CD4-positive, alpha-beta T cell treated with Interleukin-4 for 1 hour (primary cell): ENCODE measurements around the gene THRAP3.
"Not testable (repeated sequence)": the region's sequence is repeated elsewhere in the genome, so short reads cannot be mapped to it uniquely, and the experiment has no call there.

Experiments used
- DNase-seq, 2 donors: peaks; one replicate each; pipeline ENCODE4 v3.0.0-alpha.2; 2020 to 2022

THRAP3 gene

DNA sequence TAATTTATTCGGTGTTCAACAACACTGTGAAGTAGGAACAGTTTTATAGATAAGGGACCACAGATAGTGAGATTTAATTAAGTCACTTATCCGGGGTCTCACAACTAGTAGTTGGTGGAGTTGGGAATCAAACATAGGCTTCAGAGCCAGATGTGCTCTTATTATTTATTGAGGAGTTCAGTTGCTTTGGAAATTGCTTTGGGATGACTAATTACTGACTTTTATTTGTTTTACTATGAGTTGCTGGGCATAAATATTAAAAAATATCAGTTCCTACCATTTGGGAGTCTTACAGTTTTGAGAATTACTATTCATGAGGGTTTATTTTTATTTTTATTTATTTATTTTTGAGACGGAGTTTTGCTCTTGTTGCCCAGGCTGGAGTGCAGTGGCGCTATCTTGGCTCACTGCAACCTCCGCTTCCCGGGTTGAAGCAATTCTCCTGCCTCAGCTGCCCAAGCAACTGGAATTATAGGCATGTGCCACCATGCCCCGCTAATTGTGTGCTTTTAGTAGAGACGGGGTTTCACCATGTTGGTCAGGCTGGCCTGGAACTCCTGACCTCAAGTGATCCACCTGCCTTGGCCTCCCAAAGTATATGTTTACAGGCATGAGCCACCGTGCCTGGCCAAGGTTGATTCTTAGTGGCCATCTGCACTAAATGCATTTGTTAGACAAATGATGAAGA lies 27.7 kb downstream of the THRAP3 start:
- no peak for DNase-seq

DNA sequence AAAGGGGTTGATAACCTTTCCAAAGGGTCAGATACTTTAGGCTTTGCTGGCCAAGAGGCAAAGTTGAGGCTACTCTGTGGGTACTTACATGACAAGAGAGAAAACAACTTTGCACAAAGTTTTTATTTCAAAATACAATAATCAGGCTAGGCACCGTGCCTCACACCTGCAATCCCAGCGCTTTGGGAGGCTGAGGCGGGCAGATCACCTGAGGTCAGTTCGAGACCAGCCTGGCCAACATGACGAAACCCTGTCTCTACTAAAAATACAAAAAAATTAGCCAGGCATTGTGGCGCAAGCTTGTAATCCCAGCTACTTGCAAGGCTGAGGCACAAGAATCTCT lies 28.2 kb downstream of the THRAP3 start:
- not testable (repeated sequence) for DNase-seq

DNA sequence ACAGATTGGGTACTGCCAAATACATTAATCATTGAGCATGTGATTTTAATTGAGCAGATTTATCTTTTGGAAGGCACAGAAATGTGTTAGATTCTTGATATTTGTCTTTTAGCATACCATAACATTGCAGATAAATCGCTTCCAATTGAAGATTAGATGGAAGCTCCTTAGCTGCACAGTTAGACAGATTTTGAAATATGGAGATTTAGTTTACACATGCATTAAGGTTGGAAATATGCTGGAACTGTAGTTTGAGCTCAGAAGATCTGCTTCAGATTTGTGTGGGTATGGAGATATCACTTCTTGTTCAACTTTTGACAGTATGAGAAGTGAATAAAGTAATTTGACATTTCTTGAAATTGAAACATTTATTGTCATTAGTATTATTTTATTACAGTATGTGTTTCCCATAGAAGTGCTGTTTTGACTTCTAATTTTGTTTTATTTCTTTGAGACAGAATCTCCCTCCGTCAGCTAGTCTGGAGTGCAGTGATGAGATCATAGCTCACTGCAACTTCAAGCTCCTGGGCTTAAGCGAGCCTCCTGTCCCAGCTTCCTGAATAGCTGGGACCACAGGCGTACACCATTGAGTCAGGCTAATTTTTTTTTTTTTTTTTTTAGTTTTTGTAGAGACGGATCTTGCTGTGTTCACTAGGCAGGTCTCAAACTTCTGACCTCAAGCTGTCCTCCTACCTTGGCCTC lies 29.1 kb downstream of the THRAP3 start:
- no peak for DNase-seq

DNA sequence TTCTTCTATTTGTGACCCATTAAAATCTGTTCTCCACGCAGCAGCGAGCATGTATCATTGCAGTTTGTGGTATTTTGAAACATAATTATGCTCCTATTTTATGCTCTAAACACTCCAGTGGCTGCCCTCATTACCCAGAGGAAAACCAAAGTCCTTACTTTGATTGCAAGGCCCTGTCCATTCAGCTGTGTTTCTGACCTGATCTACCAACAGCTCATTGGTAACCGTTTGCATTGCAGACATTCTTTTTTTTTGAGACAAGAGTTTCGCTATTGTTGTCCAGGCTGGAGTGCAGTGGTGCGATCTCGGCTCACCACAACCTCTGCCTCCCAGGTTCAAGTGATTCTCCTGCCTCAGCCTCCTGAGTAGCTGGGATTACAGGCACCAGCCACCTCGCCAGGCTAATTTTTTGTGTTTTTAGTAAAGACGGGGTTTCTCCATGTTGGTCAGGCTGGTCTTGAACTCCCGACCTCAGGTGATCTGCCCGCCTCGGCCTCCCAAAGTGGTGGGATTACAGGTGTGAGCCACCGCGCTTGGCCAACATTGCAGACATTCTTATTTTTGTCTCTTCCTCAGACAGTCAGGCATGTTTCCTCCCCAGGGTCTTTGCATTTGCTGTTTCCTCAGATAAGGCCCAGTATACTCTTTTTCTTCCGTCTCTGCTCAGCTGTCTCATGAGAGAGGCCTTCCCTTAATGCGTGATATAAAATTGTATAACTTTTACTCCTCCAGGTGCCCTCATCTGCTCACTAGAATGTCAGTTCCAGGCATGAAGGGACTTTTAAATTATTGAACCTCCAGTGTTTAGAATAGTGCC lies 32.5 kb downstream of the THRAP3 start:
- DNase-seq, result no peak

DNA sequence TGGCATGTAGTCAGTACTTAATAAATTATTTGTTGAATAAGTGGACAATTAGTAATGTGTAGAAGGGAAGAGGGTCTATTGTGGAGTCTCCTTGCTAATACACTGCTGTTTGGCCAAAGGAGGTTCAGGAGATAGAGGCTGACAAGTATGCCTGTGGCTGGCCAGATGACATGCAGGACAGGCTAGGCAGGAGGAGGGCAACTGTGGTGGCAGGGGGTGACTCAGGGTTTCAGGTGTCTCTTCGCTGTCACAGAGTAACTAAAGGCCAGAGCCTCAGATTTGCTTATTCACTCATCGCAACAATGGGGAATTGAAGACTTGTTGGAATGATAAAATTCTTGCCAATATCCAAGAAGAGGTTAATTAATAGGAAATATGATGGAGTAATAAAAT lies 33.1 kb downstream of the THRAP3 start:
- no peak for DNase-seq

DNA sequence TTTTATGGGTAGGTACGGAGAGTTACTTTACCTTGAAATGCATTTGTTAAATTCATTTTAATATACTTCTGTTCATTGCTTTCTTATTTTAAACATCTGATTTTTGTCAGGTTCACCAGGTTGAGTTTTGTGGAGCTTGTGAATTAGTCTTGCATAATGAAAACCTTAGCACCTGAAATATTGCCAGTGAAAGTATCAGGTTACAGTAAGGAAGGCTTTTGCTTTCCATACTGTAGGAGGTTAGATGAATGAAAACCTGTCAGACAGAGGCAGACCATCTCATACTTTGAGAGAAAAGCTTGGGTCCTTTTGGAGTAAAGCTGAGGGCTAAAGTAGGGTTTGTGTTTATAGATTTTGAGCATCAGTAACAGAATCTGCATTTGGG lies 34.7 kb downstream of the THRAP3 start:
- DNase-seq, result no peak

DNA sequence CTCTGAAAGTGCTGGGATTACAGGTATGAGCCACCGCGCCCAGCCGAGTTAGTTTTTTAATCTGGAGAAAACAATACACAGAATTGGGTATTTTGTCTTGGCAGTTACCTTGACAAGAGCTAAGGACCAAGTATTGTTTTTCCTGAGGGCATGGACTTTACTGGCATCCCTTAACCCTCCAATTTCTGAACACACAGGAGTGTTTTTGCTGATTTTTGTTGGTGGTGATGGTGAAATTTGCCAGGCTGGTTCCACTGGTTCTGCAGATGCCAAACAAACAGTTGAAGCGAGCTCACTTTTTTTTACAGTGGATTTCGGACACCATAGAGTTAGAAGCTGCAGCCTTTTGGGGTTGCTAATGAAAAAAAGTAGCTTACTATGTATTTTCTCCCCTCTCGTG lies 44.7 kb downstream of the THRAP3 start:
- DNase-seq, result no peak

DNA sequence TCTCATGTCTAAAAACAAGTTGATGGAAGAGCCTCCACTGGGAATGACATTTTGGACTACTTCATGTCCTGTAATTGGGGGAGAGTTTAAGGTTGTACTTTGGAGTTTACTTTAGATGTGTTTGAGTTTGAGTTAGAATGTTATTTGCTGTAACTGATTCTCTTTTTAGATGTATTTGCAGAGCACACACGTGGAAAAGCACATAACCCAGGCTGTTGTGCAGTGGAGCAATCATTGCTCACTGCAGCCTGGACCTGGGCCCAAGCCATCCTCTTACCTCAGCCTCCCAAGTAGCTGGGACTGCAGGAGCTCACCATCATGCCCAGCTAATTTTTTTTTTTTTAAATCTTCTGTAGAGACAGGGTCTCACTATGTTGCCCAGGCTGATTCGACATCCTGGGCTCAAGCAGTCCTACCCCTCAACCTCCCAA lies 45.2 kb downstream of the THRAP3 start:
- DNase-seq, result no peak

DNA sequence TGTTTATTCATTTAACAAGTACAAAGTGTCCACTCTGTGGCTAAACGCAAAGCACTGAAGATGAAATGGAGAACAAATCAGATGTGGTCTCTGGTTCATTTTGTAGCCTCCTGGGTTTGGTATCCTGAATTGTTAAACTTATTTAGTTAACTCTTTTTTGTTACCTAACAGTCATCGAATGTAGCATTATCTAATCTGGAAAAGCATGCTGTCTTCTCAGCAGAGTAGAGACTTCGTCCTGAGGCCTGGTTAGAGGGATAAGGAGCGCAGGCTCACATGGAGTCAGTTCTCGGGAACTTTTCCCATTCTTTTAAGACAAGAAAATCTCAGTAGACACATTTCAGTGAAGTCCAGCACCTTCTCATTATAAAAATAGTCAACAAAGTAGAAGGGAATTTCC lies 48.8 kb downstream of the THRAP3 start:
- no peak for DNase-seq

DNA sequence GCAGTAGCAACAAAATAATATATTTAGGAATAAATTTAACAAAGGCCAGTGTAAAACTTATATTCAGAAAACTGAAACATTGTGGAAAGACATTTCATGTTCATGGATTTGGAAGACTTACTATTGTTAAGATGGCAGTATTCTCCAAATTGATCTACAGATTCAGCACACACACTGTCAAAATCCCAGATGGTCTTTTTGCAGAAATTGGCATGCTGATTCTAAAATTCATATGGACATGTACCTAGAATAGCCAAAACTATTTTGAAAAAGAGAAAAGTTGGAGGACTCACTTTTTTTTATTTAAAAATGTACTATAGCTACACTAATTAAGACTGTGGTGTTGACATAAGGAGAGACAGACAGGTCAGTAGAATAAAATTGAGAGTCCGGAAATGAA lies 50.0 kb downstream of the THRAP3 start:
- no peak for DNase-seq

DNA sequence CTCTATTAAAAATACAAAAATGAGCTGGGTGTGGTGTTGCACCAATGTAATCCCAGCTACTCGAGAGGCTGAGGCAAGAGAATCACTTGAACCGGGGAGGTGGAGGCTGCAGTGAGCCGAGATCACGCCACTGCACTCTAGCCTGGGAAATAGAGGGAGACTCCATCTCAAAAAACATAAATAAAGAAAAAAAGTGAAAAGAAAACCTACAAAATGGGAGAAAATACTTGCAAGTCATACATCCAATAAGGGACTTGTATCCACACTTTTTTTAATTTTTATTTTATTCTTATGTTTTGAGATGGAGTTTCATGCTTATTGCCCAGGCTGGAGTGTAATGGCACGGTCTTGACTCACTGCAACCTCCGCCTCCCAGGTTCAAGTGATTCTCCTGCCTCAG lies 52.4 kb downstream of the THRAP3 start:
- DNase-seq, result no peak

DNA sequence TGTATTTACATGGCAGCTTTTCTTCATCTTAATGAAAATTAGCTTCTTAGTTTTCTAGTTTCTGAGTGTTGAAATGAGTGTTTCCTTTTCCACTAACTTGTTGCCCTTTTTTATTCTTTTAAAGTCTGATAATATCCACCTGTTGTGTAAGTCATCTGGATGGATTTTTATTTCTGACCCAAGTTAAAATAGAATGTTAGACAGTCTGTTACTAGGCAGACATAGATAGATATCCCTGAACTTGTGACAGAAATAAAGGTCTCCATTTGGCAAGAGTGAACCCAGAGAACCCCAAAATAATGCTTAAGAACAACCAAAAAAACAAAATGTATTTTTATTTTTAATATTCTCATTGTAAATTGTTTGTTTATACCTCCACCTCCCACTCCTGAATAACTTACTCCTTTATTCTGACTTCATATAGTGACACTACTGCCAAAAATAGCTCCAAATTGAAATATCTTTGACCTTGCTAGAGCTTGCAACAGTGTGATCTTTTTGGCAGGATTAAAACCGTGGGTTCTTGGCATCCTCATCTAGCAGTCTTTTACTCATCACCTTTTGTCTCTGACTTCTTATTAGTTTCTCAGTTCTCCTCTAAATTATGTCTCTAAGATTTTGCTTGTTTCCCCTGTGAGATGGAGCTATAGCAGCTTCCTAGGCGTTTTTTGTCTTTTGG lies 55.0 kb downstream of the THRAP3 start:
- no peak for DNase-seq

DNA sequence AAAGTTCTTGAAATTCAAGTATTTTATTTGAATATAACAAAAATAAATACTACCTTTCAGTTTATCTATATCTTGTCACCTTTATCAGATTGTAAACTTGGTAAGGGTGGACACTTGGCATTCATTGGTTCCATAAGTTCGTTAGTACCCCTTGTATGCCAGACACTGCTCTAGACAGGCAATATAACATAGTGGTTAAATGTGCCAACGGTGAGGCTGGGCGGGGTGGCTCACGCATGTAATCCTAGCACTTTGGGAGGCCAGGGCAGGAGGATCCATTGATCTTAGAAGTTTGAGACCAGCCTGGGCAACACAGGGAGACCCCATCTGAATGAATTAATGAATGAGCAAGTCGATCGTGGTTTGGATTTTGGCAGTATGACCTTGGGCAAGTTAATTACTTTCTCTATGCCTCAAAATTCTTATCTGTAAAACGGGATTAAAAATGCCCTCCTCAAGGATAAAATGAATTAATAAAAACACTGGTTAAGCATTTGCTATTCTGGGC lies 55.6 kb downstream of the THRAP3 start:
- no peak for DNase-seq

DNA sequence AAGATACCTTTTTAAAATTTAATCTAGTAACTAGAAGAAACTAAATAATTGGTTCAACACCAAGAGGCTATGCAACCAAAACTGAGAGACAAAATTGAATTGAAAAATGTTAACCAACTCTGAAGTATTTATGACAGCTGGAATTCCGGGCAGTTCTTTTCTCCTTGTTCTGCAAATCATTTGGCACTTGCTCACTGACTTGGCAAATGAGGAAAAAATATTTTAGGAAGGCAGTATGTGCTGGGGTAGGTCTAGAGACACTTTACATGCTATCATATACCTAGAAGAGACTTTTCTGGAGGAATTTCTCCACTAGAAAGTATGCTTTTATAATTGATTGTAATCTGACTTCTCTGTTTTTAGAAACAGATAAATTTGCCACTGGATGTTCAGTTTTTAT lies 59.8 kb downstream of the THRAP3 start:
- no peak for DNase-seq

DNA sequence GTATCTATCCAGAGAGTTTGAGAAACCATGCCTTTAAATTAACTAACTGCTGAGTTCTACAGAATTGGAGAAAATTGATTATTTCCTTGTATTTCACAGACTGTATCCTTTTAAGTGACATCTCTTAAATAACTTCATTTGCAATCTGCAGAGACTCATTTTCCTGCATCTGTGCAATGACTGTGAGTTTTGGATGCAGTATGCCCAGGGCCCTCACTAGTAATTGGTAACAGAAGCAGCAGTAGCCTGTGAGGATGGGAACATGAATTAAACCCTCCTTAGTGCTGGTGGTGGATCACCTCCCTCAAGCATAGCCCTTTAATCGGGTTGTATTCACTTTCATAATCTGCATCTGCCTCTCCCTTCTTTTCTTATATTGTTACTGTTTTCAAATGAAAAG lies 60.3 kb downstream of the THRAP3 start:
- DNase-seq, result no peak

DNA sequence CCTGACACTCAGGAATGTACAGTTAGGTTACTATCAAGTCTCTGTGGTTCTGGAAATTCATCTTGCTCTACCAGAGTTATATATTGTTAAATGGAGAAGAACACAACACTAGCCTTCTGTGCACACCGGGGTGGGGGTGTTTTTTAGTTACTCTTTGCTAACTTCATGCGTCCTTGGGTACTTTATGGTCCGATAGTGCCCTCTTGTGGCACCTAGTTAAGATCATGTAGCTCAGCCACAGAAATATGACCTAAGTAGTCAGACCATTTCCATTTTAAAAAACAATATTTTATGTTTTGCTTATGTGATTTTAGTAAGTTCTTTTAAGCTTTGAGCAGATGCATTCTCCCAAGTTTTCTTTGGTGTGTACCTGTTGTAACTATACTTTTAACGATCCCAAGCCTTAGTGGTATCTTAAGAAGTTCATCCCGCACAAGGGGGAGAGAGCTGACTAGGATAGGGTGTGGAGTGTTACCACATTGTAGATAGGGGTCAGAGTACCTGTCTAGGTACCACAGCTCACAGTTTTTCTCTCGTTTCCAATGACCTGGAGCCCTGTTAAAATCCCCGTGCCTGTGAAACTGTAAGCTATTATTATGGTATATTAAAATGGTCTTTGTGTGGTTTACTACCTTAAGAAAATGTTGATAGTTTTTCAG lies 61.3 kb downstream of the THRAP3 start:
- DNase-seq, result peak; percentile 75 to 84

DNA sequence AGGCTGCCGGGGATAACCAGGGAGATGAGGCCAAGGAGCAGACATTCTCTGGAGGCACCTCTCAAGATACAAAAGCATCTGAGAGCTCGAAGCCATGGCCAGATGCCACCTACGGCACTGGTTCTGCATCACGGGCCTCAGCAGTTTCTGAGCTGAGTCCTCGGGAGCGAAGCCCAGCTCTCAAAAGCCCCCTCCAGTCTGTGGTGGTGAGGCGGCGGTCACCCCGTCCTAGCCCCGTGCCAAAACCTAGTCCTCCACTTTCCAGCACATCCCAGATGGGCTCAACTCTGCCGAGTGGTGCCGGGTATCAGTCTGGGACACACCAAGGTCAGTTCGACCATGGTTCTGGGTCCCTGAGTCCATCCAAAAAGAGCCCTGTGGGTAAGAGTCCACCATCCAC lies 62.6 kb downstream of the THRAP3 start:
- no peak for DNase-seq

DNA sequence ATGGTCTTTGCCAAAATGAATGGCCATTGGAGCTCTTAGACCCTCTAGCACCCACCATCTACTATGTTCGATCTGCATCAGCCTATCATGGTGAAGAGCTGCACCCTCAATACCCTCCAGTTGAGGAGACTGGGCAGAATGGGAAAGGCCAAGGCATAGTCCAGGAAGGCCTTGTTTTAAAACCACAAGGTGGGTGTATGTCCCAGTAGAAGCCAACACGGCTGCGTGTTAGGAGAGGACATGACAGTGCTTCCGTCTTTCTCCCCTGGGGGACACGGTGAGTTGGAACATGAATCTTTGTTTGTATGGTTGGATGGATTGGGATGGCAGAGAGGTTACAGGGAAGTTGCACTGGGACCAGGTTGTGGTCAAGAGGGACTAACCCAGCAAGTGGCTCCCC lies 63.4 kb downstream of the THRAP3 start:
- no peak for DNase-seq

DNA sequence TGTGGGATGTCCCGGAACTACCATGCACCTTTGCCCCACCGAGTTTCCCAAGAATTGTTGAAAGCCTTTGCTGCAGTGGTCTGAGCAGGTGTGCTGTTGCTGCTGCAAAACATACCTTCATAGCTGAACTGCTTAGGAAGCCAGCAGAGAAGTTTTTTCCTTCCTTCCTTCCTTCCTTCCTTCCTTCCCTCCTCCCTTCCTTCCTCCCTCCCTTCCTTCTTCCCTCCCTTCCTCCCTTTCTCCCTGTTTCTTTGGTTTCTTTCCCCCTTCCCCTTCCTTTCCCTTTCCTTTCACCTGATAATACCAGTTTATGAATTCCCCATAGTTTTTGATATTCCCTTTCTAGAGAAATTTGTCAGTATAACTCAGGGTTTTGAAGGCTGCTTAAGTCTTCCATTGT lies 71.1 kb downstream of the THRAP3 start:
- DNase-seq, result no peak

DNA sequence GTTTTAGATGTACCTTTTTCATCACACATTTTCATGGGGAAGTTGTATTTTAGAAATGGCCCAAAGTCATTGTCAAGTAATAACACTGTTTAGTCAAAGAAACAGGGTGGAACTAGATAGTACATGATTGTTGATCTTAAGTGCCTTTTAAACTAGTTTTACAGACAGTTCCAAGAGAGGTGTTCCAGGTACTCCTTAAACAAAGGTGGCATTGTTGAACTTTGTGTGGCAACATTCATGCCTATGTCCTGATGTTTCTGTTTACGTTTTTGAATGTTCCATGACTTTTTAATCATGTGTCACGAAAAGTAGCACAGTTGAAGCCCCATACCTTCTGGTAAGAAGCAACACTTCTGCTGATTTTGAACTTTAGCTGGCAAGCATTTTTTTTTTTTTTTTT lies 72.8 kb downstream of the THRAP3 start:
- DNase-seq, result no peak

DNA sequence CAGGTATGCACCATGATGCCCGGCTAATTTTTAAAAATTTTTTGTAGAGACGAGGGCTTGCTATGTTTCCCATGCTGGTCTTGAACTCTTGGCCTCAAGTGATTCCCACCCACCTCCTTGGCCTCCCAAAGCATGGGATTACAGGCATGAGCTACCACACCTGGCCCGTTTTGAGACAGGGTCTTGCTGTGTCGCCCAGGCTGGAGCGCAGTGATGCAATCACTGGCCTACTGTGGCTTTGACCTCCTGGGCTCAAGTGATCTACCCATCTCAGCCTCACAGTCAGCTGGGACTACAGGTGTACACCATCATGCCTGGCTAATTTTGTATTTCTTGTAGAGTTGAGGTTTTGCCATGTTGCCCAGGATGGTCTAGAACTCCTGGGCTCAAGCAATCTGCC lies 74.4 kb downstream of the THRAP3 start:
- DNase-seq, result no peak

DNA sequence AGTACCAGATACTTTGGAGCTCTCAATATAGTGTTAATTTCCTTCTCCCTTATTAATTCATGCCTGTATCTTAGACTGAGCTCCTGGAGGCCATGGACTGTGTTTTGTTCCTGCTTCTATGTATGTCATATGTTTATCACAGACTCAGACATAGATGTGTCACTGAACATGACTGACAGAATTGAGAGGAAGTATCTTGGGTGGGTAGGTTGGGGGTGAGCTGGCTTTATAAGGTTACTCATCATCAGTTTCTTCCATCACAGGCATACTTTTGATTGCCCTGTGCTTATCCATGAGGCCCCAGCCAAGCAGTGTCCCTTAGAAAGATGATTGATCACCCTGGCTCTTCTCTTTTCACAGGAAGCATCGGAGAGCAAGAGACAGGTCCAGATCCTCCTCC lies 76.3 kb downstream of the THRAP3 start:
- no peak for DNase-seq

DNA sequence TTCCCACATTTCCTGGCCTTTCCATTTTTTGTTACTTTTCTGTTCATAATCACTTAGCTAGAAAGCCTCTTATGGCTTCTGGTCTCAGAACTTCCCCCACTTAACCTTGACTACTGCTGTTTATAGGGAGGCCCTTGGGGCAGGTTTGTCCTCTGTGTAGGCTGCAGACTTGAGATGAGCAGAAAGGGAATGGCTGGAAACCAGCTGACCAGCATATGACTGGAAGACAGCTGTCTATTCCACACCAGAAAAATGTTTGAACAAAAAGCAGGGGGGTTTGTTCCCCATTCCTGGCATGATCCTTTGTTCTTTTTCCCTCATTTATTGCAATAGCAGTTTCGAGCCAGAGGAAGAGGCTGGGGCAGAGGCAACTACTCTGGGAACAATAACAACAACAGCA lies 77.0 kb downstream of the THRAP3 start:
- no peak for DNase-seq
